ENCODE measurements around the gene ERAP2.
"Not testable (repeated sequence)": the region's sequence is repeated elsewhere in the genome, so short reads cannot be mapped to it uniquely, and the experiment has no call there.

The ERAP2 gene

DNA sequence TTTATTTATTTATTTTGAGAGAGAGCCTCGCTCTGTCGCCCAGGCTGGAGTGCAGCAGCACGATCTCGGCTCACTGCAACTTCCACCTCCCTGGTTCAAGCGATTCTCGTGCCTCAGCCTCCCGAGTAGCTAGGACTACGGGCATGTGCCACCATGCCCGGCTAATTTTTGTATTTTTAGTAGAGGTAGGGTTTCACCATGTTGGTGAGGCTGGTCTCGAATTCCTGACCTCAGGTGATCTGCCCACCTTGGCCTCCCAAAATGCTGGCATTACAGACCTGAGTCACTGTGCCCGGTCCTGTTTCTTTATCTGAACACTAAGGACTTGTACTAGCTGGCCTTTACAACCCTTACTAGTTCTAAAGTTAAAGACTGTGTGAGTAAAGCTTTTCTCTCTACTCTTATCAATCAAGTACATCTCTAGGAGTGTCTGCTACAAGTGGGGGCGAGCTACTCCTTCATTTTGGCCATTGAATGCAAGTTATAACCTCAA, 723 bp downstream of the ERAP2 start:
- H3K9ac ChIP-seq (ENCODE audit: low read depth, low read length); H3K4me3 ChIP-seq (ENCODE audit: low read depth, low read length); H3K4me1 ChIP-seq (ENCODE audit: control insufficient read depth, insufficient read depth, low read length); H3K9me3 ChIP-seq (ENCODE audit: control insufficient read depth, insufficient read depth, low read length); H3K27ac ChIP-seq (ENCODE audit: low read depth, low read length); H3K36me3 ChIP-seq (ENCODE audit: control insufficient read depth, insufficient read depth, low read length); H3K27me3 ChIP-seq (ENCODE audit: control insufficient read depth, insufficient read depth, low read length): not testable (repeated sequence)

DNA sequence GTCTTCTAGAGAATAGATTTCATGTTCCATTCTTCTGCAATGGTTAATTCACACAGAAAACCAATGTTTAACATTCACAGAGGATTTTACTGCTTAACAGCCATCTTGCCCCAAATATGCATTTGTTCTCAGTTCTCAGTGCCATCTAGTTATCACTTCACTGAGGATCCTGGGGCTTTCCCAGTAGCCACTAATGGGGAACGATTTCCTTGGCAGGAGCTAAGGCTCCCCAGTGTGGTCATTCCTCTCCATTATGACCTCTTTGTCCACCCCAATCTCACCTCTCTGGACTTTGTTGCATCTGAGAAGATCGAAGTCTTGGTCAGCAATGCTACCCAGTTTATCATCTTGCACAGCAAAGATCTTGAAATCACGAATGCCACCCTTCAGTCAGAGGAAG, 3.4 kb downstream of the ERAP2 start:
- no peak overlapping the region for H3K4me3 ChIP-seq (ENCODE audit: low read depth, low read length)
- H3K4me1 ChIP-seq (ENCODE audit: control insufficient read depth, insufficient read depth, low read length), result 0 out of 2 replicates have a peak, but pooled peaks cover 4% of the 10 kb centered on the region
- H3K27ac ChIP-seq (ENCODE audit: low read depth, low read length), result no peak overlapping the region
- H3K9ac ChIP-seq (ENCODE audit: low read depth, low read length), result no peak overlapping the region
- H3K36me3 ChIP-seq (ENCODE audit: control insufficient read depth, insufficient read depth, low read length), result no peaks in the 10 kb centered on the region
- H3K9me3 ChIP-seq (ENCODE audit: control insufficient read depth, insufficient read depth, low read length), result no peaks in the 10 kb centered on the region
- H3K27me3 ChIP-seq (ENCODE audit: control insufficient read depth, insufficient read depth, low read length), result no peaks in the 10 kb centered on the region

DNA sequence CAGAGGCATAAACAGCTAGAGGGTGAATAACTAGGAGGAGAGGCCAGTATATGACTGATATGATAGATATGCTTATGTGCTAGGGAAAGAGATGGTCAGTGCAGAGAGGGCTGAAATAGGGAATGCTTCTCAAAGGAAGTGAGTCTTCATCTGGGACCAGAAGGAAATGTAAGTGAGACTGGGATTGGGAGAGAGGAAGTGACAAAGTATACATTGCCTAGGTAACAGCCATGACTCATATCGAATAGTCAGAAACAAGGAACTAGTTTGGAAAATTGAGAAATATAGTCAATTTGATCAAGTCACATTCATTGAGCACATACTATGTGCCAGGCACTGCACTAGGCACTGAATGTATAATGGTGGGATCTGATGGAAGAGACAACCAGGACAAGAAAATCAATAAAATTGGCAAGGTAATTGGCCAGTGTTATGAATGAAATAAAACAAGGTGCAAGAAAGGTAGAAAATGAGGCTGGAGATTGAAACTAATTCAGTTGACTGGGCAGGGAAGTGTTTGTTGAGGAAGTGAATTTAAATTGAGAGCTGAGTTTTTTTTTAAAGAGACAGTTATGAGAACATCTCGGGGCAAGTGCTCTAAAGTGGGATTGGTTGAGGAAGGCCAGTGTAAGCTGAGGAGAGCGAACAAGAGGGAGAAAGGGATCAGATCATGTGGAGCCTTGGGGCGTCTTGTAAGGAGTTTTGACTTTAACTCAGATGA, 4.3 kb downstream of the ERAP2 start:
- no peak overlapping the region for H3K4me3 ChIP-seq (ENCODE audit: low read depth, low read length)
- H3K36me3 ChIP-seq (ENCODE audit: control insufficient read depth, insufficient read depth, low read length), result no peaks in the 10 kb centered on the region
- no peaks in the 10 kb centered on the region for H3K27me3 ChIP-seq (ENCODE audit: control insufficient read depth, insufficient read depth, low read length)
- 0 out of 2 replicates have a peak, but pooled peaks cover 4% of the 10 kb centered on the region for H3K4me1 ChIP-seq (ENCODE audit: control insufficient read depth, insufficient read depth, low read length)
- H3K27ac ChIP-seq (ENCODE audit: low read depth, low read length), result no peak overlapping the region
- H3K9ac ChIP-seq (ENCODE audit: low read depth, low read length), result no peak overlapping the region
- no peaks in the 10 kb centered on the region for H3K9me3 ChIP-seq (ENCODE audit: control insufficient read depth, insufficient read depth, low read length)

DNA sequence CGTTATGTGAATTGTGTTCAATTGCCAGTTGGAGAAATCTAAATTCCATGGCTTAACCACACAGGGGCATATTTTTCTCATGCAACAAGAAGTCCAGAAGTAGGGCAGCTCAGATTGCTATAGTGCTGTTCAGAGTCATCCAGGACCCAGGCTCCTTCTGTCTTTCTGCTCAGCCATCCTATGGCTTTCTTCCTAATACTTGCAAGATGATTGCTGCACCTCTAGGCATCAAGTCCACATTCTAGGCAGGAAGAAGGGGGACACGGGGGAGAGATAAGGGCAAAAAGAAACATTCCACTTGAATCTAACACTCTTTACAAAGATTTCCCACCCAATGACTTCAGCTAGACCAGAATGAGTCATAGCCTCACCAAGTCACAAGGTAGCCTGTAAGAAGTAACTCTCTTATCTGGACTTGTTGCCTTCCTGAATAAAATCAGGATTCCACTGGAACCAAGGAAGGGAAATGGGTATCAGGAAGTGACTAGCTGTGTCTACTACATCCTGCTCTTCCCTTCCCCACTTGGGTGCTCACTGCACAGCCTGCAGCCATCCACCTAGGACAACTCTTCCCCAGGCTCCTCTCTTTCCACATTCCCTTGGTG, 5.3 kb downstream of the ERAP2 start:
- H3K27ac ChIP-seq (ENCODE audit: low read depth, low read length), result no peak overlapping the region
- H3K27me3 ChIP-seq (ENCODE audit: control insufficient read depth, insufficient read depth, low read length), result no peaks in the 10 kb centered on the region
- H3K36me3 ChIP-seq (ENCODE audit: control insufficient read depth, insufficient read depth, low read length), result no peaks in the 10 kb centered on the region
- no peak overlapping the region for H3K4me3 ChIP-seq (ENCODE audit: low read depth, low read length)
- no peaks in the 10 kb centered on the region for H3K4me1 ChIP-seq (ENCODE audit: control insufficient read depth, insufficient read depth, low read length)
- no peak overlapping the region for H3K9ac ChIP-seq (ENCODE audit: low read depth, low read length)
- H3K9me3 ChIP-seq (ENCODE audit: control insufficient read depth, insufficient read depth, low read length), result no peaks in the 10 kb centered on the region

DNA sequence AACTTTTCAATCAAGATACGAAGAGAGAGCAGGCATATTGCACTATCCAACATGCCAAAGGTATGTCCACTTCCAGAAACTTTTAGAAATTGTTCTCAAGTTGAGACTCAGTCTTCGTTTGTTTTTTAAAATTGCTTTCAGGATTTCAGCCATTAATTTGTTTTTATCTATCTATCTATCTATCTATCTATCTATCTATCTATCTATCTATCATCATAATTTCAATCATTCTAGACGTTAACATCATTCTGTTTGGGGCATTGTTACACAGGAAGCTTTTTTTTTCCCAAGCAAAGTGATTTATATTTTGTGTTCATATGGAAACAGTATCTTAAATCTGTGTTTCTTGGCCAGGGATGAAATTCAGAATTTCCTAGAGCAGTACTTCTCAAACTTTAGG, 7.6 kb downstream of the ERAP2 start:
- Histone ChIP-seq H3K36me3 (ENCODE audit: control insufficient read depth, insufficient read depth, low read length) (no peaks in the 10 kb centered on the region), H3K4me1 (ENCODE audit: control insufficient read depth, insufficient read depth, low read length) (no peaks in the 10 kb centered on the region), H3K9ac (ENCODE audit: low read depth, low read length) (no peak overlapping the region), H3K27me3 (ENCODE audit: control insufficient read depth, insufficient read depth, low read length) (no peaks in the 10 kb centered on the region), H3K9me3 (ENCODE audit: control insufficient read depth, insufficient read depth, low read length) (no peaks in the 10 kb centered on the region), H3K27ac (ENCODE audit: low read depth, low read length) (no peak overlapping the region), H3K4me3 (ENCODE audit: low read depth, low read length) (no peak overlapping the region)

DNA sequence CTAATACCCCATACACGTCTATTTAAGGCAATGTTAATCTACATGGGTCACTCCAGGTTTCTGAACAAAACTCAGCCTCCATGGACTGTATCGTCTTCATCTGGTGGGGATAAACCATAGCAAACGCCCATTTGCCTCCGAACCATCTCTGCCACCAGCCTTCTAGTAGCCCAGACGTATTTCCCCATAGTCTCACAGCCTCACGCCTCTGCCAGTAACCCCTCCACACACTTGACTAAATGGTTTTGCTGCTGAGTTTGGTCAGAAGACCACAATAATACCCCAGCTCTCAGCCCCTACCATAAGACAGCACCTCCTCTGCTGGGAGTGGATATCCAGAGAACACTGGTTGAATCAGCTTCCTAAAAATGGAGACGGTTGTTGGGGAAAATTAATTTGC, 8.7 kb downstream of the ERAP2 start:
- H3K9me3 ChIP-seq (ENCODE audit: control insufficient read depth, insufficient read depth, low read length), result no peaks in the 10 kb centered on the region
- H3K27ac ChIP-seq (ENCODE audit: low read depth, low read length), result no peak overlapping the region
- H3K9ac ChIP-seq (ENCODE audit: low read depth, low read length), result no peak overlapping the region
- no peaks in the 10 kb centered on the region for H3K27me3 ChIP-seq (ENCODE audit: control insufficient read depth, insufficient read depth, low read length)
- H3K4me1 ChIP-seq (ENCODE audit: control insufficient read depth, insufficient read depth, low read length), result no peaks in the 10 kb centered on the region
- H3K36me3 ChIP-seq (ENCODE audit: control insufficient read depth, insufficient read depth, low read length), result no peaks in the 10 kb centered on the region
- H3K4me3 ChIP-seq (ENCODE audit: low read depth, low read length), result no peak overlapping the region

DNA sequence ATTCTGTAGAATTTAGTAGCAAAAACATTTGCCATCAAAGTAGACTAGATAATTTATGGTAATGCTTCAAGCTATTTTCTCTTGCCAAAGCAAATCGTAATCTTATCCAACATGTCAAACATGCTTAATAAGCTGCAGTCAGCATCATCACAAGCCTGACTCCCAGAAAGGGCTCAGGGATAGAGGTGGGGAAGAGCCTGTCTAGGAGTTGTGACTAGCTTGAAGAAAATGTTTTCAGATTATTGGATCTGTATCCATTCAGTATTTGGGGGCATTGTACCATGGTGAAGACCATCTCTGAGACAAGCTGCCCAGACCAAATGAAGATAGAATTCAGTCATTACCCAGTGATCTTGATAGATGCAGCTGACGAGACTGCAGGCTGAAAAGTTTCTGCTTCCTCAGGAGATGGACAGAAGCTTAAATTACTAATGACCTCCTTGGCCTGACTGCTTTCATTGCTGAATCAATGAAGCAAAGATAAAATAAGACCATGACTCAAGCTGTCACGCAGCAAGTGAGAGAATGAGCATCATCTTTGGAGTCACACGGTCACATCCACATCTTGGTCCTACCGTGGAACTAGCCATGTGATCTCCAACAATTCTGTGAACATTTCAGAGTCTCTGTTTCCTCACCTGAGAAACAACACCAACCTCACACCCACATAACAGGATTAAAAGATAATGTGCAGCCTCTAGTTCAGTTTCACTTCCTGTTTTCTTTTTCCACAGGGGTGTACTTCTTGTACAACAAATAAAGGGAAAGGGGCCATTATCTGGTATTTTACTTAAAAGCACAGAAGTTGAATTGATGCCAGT, 9.4 kb downstream of the ERAP2 start:
- no peak overlapping the region for H3K27ac ChIP-seq (ENCODE audit: low read depth, low read length)
- no peak overlapping the region for H3K4me3 ChIP-seq (ENCODE audit: low read depth, low read length)
- H3K4me1 ChIP-seq (ENCODE audit: control insufficient read depth, insufficient read depth, low read length), result no peaks in the 10 kb centered on the region
- H3K9ac ChIP-seq (ENCODE audit: low read depth, low read length), result no peak overlapping the region
- no peaks in the 10 kb centered on the region for H3K36me3 ChIP-seq (ENCODE audit: control insufficient read depth, insufficient read depth, low read length)
- H3K9me3 ChIP-seq (ENCODE audit: control insufficient read depth, insufficient read depth, low read length), result no peaks in the 10 kb centered on the region
- no peaks in the 10 kb centered on the region for H3K27me3 ChIP-seq (ENCODE audit: control insufficient read depth, insufficient read depth, low read length)

DNA sequence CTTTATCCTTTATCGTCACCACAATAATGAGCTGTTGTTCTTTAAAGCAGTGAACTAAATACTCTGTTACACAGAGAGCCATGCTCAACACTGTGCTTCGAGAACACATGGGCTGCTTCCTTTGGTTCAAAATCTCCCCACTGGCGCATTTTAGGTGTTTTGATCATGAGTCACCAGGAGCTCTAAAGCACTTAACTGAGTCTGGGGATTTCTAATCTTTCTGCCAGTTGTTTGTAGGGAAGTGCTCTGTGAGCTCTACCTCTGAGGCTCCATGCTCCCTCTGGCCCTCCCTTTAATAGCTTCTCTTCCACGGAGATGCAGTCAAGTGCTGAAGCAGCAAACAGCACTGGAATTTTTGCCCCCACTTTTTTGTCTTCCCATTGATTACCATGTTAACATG, 17.0 kb downstream of the ERAP2 start:
- Histone ChIP-seq H3K9ac (ENCODE audit: low read depth, low read length) (no peak overlapping the region), H3K9me3 (ENCODE audit: control insufficient read depth, insufficient read depth, low read length) (no peaks in the 10 kb centered on the region), H3K4me3 (ENCODE audit: low read depth, low read length) (no peak overlapping the region), H3K36me3 (ENCODE audit: control insufficient read depth, insufficient read depth, low read length) (no peaks in the 10 kb centered on the region), H3K4me1 (ENCODE audit: control insufficient read depth, insufficient read depth, low read length) (peaks cover 6% of the 10 kb centered on the region; the same call in 1 of the 2 replicates), H3K27me3 (ENCODE audit: control insufficient read depth, insufficient read depth, low read length) (no peaks in the 10 kb centered on the region), H3K27ac (ENCODE audit: low read depth, low read length) (no peak overlapping the region)

DNA sequence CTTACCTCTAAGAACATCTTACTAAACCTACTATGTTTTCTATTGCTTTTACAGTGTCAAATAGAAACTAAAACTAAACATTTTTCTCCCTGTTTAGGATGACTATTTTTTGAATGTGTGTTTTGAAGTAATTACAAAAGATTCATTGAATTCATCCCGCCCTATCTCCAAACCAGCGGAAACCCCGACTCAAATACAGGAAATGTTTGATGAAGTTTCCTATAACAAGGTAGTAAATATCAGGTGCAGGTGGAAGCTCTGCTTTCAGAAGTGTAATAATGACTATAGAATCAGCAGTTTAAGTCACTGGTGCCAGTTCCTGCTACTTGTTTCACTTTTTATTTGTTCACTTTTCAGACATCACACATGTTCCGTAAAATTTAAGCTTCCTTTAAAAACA, 20.0 kb downstream of the ERAP2 start:
- H3K4me1 ChIP-seq (ENCODE audit: control insufficient read depth, insufficient read depth, low read length), result peaks cover 6% of the 10 kb centered on the region; the same call in 1 of the 2 replicates
- no peaks in the 10 kb centered on the region for H3K27me3 ChIP-seq (ENCODE audit: control insufficient read depth, insufficient read depth, low read length)
- no peaks in the 10 kb centered on the region for H3K36me3 ChIP-seq (ENCODE audit: control insufficient read depth, insufficient read depth, low read length)
- no peak overlapping the region for H3K9ac ChIP-seq (ENCODE audit: low read depth, low read length)
- no peak overlapping the region for H3K27ac ChIP-seq (ENCODE audit: low read depth, low read length)
- no peaks in the 10 kb centered on the region for H3K9me3 ChIP-seq (ENCODE audit: control insufficient read depth, insufficient read depth, low read length)
- H3K4me3 ChIP-seq (ENCODE audit: low read depth, low read length), result no peak overlapping the region

DNA sequence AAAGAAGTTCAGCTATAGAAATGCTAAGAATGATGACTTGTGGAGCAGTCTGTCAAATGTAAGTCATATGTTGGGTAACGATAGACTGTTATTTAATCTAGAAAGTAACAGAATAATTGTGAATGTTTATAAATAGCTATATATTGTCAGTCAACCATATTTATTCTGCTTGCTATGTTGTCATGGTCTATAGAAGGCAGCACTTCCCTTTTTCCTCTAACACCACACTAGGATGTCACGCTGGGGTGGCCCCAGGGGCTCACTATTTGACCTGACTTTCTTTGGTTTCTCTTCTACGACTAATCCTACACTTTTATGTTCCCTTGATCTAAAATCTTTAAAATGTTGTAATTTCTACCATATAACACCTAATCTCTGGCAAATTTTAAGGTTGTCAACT, 20.5 kb downstream of the ERAP2 start:
- peaks cover 6% of the 10 kb centered on the region; the same call in 1 of the 2 replicates for H3K4me1 ChIP-seq (ENCODE audit: control insufficient read depth, insufficient read depth, low read length)
- no peaks in the 10 kb centered on the region for H3K27me3 ChIP-seq (ENCODE audit: control insufficient read depth, insufficient read depth, low read length)
- no peaks in the 10 kb centered on the region for H3K9me3 ChIP-seq (ENCODE audit: control insufficient read depth, insufficient read depth, low read length)
- H3K36me3 ChIP-seq (ENCODE audit: control insufficient read depth, insufficient read depth, low read length), result no peaks in the 10 kb centered on the region
- H3K27ac ChIP-seq (ENCODE audit: low read depth, low read length), result no peak overlapping the region
- no peak overlapping the region for H3K4me3 ChIP-seq (ENCODE audit: low read depth, low read length)
- H3K9ac ChIP-seq (ENCODE audit: low read depth, low read length), result no peak overlapping the region

DNA sequence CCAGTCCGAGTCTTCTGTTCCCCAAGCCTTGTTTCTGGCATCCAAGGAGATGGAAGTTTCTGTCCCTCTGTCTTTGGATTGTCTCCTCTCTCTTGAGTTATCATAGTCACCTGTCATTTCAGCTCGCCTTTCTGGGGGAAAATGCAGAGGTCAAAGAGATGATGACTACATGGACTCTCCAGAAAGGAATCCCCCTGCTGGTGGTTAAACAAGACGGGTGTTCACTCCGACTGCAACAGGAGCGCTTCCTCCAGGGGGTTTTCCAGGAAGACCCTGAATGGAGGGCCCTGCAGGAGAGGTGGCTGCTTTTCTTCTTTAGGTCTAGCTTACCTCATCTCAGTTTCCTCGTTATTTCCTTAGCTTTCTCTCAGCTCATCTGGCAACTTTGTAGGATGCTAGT, 25.1 kb downstream of the ERAP2 start:
- no peaks in the 10 kb centered on the region for H3K9me3 ChIP-seq (ENCODE audit: control insufficient read depth, insufficient read depth, low read length)
- H3K27ac ChIP-seq (ENCODE audit: low read depth, low read length), result no peak overlapping the region
- no peak overlapping the region for H3K9ac ChIP-seq (ENCODE audit: low read depth, low read length)
- H3K36me3 ChIP-seq (ENCODE audit: control insufficient read depth, insufficient read depth, low read length), result no peaks in the 10 kb centered on the region
- H3K27me3 ChIP-seq (ENCODE audit: control insufficient read depth, insufficient read depth, low read length), result no peaks in the 10 kb centered on the region
- H3K4me3 ChIP-seq (ENCODE audit: low read depth, low read length), result no peak overlapping the region
- peaks cover 3% of the 10 kb centered on the region; the same call in 1 of the 2 replicates for H3K4me1 ChIP-seq (ENCODE audit: control insufficient read depth, insufficient read depth, low read length)

Data from HUES48 (cell line).